Right renal pelvis (tissue), 4 donors: Measurements from ENCODE around the gene ZNG1A. TPM values are rescaled to one million over a fixed set of nuclear protein-coding genes. Genes with fewer than 3 reads are reported as not detected.
"Not testable (repeated sequence)": the region's sequence is repeated elsewhere in the genome, so short reads cannot be mapped to it uniquely, and the experiment has no call there.

ENCODE experiments used
- DNase-seq, 4 donors: peaks; one replicate each; pipeline ENCODE4 v3.0.0-alpha.2; 2013; ENCODE audit warnings: low read depth in 4 of 4, low spot score in 3 of 4, missing footprints in 1 of 4
- polyA plus RNA-seq, 4 donors: library from polyadenylated mRNA; unstranded; fragments of 120-200 nt; gene quantifications; one replicate each; pipeline ENCODE4 v1.2.1, GENCODE V29; 2013; ENCODE audit not compliant: insufficient read length in 4 of 4

The ZNG1A gene
- polyA plus RNA-seq, 4 donors = 61.5 to 83.8 (median 65.7) TPM

GRCh38 chr9:100430-100829 is 78.4 kb downstream of the ZNG1A start:
- DNase-seq = not testable (repeated sequence)

- DNase-seq = not testable (repeated sequence)
These were observed 79.0 kb downstream of the ZNG1A start for GRCh38 chr9:99867-100266.

- DNase-seq = not testable (repeated sequence)
These were observed 80.1 kb downstream of the ZNG1A start for GRCh38 chr9:98775-99174.

- DNase-seq = not testable (repeated sequence)
These were observed 83.9 kb downstream of the ZNG1A start for GRCh38 chr9:94992-95391.

GRCh38 chr9:94323-94722 is 84.5 kb downstream of the ZNG1A start:
- DNase-seq = not testable (repeated sequence)

- DNase-seq = not testable (repeated sequence)
These were observed 84.9 kb downstream of the ZNG1A start for GRCh38 chr9:93909-94308.

- not testable (repeated sequence) for DNase-seq
These were observed 88.0 kb downstream of the ZNG1A start for GRCh38 chr9:90851-91250.

- not testable (repeated sequence) for DNase-seq
These were observed 90.3 kb downstream of the ZNG1A start for GRCh38 chr9:88396-89037.

GRCh38 chr9:87860-88259 is 91.0 kb downstream of the ZNG1A start:
- not testable (repeated sequence) for DNase-seq

- not testable (repeated sequence) for DNase-seq
These were observed 91.8 kb downstream of the ZNG1A start for GRCh38 chr9:87105-87504.

- DNase-seq = not testable (repeated sequence)
These were observed 92.2 kb downstream of the ZNG1A start for GRCh38 chr9:86697-87096.

GRCh38 chr9:82932-83689 is 95.7 kb downstream of the ZNG1A start:
- DNase-seq = not testable (repeated sequence)

GRCh38 chr9:78333-78732 is 100.5 kb downstream of the ZNG1A start:
- not testable (repeated sequence) for DNase-seq

- DNase-seq = not testable (repeated sequence)
These were observed 102.5 kb downstream of the ZNG1A start for GRCh38 chr9:76389-76788.

- not testable (repeated sequence) for DNase-seq
These were observed 104.8 kb downstream of the ZNG1A start for GRCh38 chr9:73900-74525.

GRCh38 chr9:73076-73899 is 105.6 kb downstream of the ZNG1A start:
- not testable (repeated sequence) for DNase-seq

Other genes starting within 250 kb of the ZNG1A start
- gene WASHC1, start 149.6 kb downstream of the ZNG1A start, polyA plus RNA-seq = 10 to 100 TPM; 18.3 to 36.1 (median 28.9) TPM
- gene FOXD4, start 60.6 kb downstream of the ZNG1A start, polyA plus RNA-seq = under 1 TPM; 0.32 to 0.70 (median 0.34) TPM
- 10 to 100 TPM; 12.1 to 14.7 (median 12.7) TPM for gene DOCK8, start 35.8 kb upstream of the ZNG1A start, polyA plus RNA-seq